Endothelial cell of umbilical vein (primary cell): ENCODE measurements around the gene HDAC4. TPM values are rescaled to one million over a fixed set of nuclear protein-coding genes. Genes with fewer than 3 reads are reported as not detected.

Experiments used
- BruUV-seq: library from RNA; stranded (reverse); fragments of 400-500 nt; replicated peaks from 2 replicates; lab custom pipeline; 2021; lab: Mats Ljungman, UMichigan
- CTCF ChIA-PET: fragments of 300-600, 350-600 bp; sonication (Branson Sonifier 250); formaldehyde crosslinking; loops from one replicate; lab custom pipeline; 2021; ENCODE audit warnings: antibody characterized with exemption, inconsistent platforms; lab: Charles Lee
- POLR2A ChIA-PET: fragments of 300-600, 350-600 bp; sonication (Branson Sonifier 250); formaldehyde crosslinking; loops from one replicate; lab custom pipeline; 2021; ENCODE audit warnings: antibody characterized with exemption, inconsistent platforms; lab: Charles Lee
- DNase-seq: peaks from one replicate; pipeline ENCODE4 v3.0.0-alpha.2; 2011; ENCODE audit warnings: low read depth, low spot score
- FAIRE-seq: peaks from 2 replicates; lab custom pipeline; 2011; peaks lifted over from hg19 to GRCh38; lab: Jason Lieb, UNC
- H2AFZ ChIP-seq: 2 replicates; pipeline ENCODE4 v1.6.0; 2012; ENCODE audit warnings: low read depth, low read length, control low read depth, inconsistent platforms
- H3K27ac ChIP-seq: 2 replicates; pipeline ENCODE4 v1.5.1; 2011; ENCODE audit warnings: low read depth, mild to moderate bottlenecking, control low read depth, low read length, moderate library complexity; ENCODE audit not compliant: insufficient read depth
- H3K27me3 ChIP-seq, 2 experiments: 2 replicates each; pipeline versions ENCODE4 v1.6.0 to v1.6.1; 2011; ENCODE audit warnings: low read length in 2 of 2, mixed read lengths in 1 of 2; ENCODE audit not compliant: control insufficient read depth in 2 of 2, insufficient read depth in 2 of 2
- H3K36me3 ChIP-seq, 2 experiments: 2 replicates in 1 of 2; 3 replicates in 1 of 2; pipeline ENCODE4 v1.5.1; 2011; ENCODE audit warnings: low read length in 2 of 2, mild to moderate bottlenecking in 1 of 2, moderate library complexity in 1 of 2; ENCODE audit not compliant: control insufficient read depth in 2 of 2, insufficient read depth in 2 of 2; ENCODE audit errors: extremely low read depth in 1 of 2
- H3K4me1 ChIP-seq: 3 replicates; pipeline ENCODE4 v1.5.1; 2011; ENCODE audit warnings: mild to moderate bottlenecking, low read length; ENCODE audit not compliant: control insufficient read depth, insufficient read depth; ENCODE audit errors: extremely low read depth
- H3K4me2 ChIP-seq: 2 replicates; pipeline ENCODE4 v1.6.1; 2011; ENCODE audit warnings: low read length, control low read depth, mixed read lengths; ENCODE audit not compliant: insufficient read depth
- H3K4me3 ChIP-seq, 3 experiments: fragments of 200-600 bp in 1 of 3; sonication (generic), shearing (Covaris generic) in 1 of 3; replicated peaks in 1 of 3; 2 replicates each; pipeline ENCODE4 v1.5.1; 2011 to 2016; ENCODE audit warnings: control low read depth in 3 of 3, low read length in 3 of 3, mild to moderate bottlenecking in 2 of 3, inconsistent platforms in 1 of 3, low read depth in 1 of 3, moderate library complexity in 1 of 3; ENCODE audit not compliant: insufficient read depth in 1 of 3
- H3K79me2 ChIP-seq: 2 replicates; pipeline ENCODE4 v1.6.0; 2012; ENCODE audit warnings: low read length, inconsistent platforms; ENCODE audit not compliant: control insufficient read depth, insufficient read depth
- H3K9ac ChIP-seq: replicated peaks from 2 replicates; pipeline ENCODE3; 2011; ENCODE audit warnings: low read length, control low read depth; ENCODE audit not compliant: insufficient read depth; ENCODE audit errors: extremely low read depth
- H3K9me1 ChIP-seq: replicated peaks from 3 replicates; pipeline ENCODE4 v1.6.0; 2011; ENCODE audit warnings: mild to moderate bottlenecking, low read length; ENCODE audit not compliant: control insufficient read depth, insufficient read depth; ENCODE audit errors: extremely low read depth
- H3K9me3 ChIP-seq: replicated peaks from 2 replicates; pipeline ENCODE4 v1.5.1; 2012; ENCODE audit warnings: low read length, inconsistent platforms; ENCODE audit not compliant: control insufficient read depth, insufficient read depth
- H4K20me1 ChIP-seq: replicated peaks from 2 replicates; pipeline ENCODE3; 2011; ENCODE audit warnings: mild to moderate bottlenecking, low read length; ENCODE audit not compliant: control insufficient read depth, insufficient read depth; ENCODE audit errors: extremely low read depth
- EZH2 ChIP-seq: IDR thresholded peaks from 2 replicates; pipeline ENCODE4 v1.6.1; 2012; ENCODE audit warnings: borderline replicate concordance, low read depth, mild to moderate bottlenecking, moderate library complexity, low read length, inconsistent platforms; ENCODE audit not compliant: severe bottlenecking
- FOS ChIP-seq: IDR thresholded peaks from 2 replicates; pipeline ENCODE4 v1.6.1; 2011; ENCODE audit warnings: mild to moderate bottlenecking, low read length, moderate library complexity, borderline replicate concordance; ENCODE audit not compliant: insufficient read depth
- GATA2 ChIP-seq: IDR thresholded peaks from 2 replicates; pipeline ENCODE4 v1.7.0; 2011; ENCODE audit warnings: low read depth, mild to moderate bottlenecking, moderate library complexity, mixed read lengths, low read length; ENCODE audit not compliant: insufficient read length, insufficient read depth
- JUN ChIP-seq: IDR thresholded peaks from 2 replicates; pipeline ENCODE4 v1.6.1; 2011; ENCODE audit warnings: borderline replicate concordance, low read depth; ENCODE audit not compliant: insufficient read length, insufficient read depth
- MYC ChIP-seq: IDR thresholded peaks from one replicate; pipeline ENCODE4 v1.6.1; 2011; ENCODE audit warnings: mild to moderate bottlenecking, low read depth, low read length
- POLR2A ChIP-seq: IDR thresholded peaks from 2 replicates; pipeline ENCODE4 v1.6.1; 2012; ENCODE audit warnings: low read depth, mild to moderate bottlenecking, control low read depth, low read length
- POLR2AphosphoS5 ChIP-seq: IDR thresholded peaks from 2 replicates; pipeline ENCODE4 v1.6.1; 2012; ENCODE audit warnings: low read depth, mild to moderate bottlenecking, control low read depth, low read length, moderate library complexity; ENCODE audit not compliant: insufficient read depth
- dilution Hi-C: fragments of 300-500 bp; cut with MboI; formaldehyde crosslinking; loops from one replicate; pipeline ENCODE4 v1.15.0; 2019; ENCODE audit warnings: low sequenced_read_pairs; ENCODE audit not compliant: extremely low pct_ligation_motif_present
- intact Hi-C: fragments of 100-400 bp; cut with micrococcal nuclease; formaldehyde crosslinking; loops from one replicate; pipeline ENCODE4 v1.10.0; 2022
- polyA plus RNA-seq, 4 experiments: library from polyadenylated mRNA; depleted of rRNA in 3 of 4; stranded (reverse) in 3 of 4; unstranded in 1 of 4; fragments of >200 nt; gene quantifications; 2 replicates each; pipeline versions ENCODE4 v1.2.1 to v1.2.3, GENCODE V29; 2011 to 2012; ENCODE audit warnings: missing spikeins in 1 of 4
- total RNA-seq: library from RNA; stranded (reverse); gene quantifications from 2 replicates; pipeline ENCODE4 v1.2.3, GENCODE V29; 2021
- TF ChIP-seq, protein P1 (sequence below): IDR thresholded peaks from 2 replicates; pipeline ENCODE4 v1.6.1; 2011; ENCODE audit not compliant: insufficient read depth, insufficient read length
- TF ChIP-seq, protein P2 (sequence below), 2 donors: IDR thresholded peaks; 1 replicate in 1 of 2; 2 replicates in 1 of 2; pipeline ENCODE4 v1.5.1; 2011; ENCODE audit warnings: low read length in 2 of 2, mild to moderate bottlenecking in 2 of 2, moderate library complexity in 2 of 2, control low read depth in 1 of 2, inconsistent platforms in 1 of 2, low read depth in 1 of 2; ENCODE audit not compliant: insufficient read depth in 1 of 2; ENCODE audit errors: extremely low read depth in 1 of 2

HDAC4 gene
- total and polyA plus RNA-seq, 2 donors (not counting 3 experiments of a cell fraction or from before 2014, with no cell fraction given) = 13.4 to 33.0 TPM

DNA sequence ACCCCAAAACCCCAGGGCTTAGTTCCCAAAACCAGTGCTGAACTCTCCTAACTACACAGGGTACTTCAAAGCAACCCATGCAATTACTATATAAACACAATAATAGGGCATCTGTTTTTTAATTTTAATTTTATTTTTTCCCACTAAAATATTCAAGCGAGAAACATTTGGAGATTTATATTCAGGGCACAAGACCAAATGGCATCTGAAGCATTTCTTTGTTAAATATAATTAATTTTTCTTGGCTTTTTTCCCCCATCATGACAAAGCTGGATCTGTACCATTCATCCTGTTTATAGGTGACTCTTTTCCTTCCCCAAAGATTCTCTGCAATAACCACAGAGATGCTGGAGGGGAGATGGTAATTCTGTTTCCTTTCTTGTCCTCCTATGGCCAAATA is 18.1 kb upstream of the HDAC4 start:
- H3K27ac ChIP-seq = no peak overlapping the region
- BruUV-seq = no TSS peak
- H3K9me1 ChIP-seq = no peaks in the 10 kb centered on the region
- H3K4me3 ChIP-seq = no peak overlapping the region
- dilution Hi-C loops (no loop called here), intact Hi-C loops (no loop called here)
- FAIRE-seq (no peak), DNase-seq (no peak)
- TF ChIP-seq MYC = no peak
- TF ChIP-seq FOS = no peak
- TF ChIP-seq, protein P1, sequence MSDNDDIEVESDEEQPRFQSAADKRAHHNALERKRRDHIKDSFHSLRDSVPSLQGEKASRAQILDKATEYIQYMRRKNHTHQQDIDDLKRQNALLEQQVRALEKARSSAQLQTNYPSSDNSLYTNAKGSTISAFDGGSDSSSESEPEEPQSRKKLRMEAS = no peak
- no peak for TF ChIP-seq POLR2A
- TF ChIP-seq GATA2 = no peak
- no peak for TF ChIP-seq JUN
- TF ChIP-seq, protein P2, sequence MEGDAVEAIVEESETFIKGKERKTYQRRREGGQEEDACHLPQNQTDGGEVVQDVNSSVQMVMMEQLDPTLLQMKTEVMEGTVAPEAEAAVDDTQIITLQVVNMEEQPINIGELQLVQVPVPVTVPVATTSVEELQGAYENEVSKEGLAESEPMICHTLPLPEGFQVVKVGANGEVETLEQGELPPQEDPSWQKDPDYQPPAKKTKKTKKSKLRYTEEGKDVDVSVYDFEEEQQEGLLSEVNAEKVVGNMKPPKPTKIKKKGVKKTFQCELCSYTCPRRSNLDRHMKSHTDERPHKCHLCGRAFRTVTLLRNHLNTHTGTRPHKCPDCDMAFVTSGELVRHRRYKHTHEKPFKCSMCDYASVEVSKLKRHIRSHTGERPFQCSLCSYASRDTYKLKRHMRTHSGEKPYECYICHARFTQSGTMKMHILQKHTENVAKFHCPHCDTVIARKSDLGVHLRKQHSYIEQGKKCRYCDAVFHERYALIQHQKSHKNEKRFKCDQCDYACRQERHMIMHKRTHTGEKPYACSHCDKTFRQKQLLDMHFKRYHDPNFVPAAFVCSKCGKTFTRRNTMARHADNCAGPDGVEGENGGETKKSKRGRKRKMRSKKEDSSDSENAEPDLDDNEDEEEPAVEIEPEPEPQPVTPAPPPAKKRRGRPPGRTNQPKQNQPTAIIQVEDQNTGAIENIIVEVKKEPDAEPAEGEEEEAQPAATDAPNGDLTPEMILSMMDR (IDR thresholded peaks at IDR 0.05; ENCODE audit: extremely low read depth in 1 of 2, insufficient read depth in 1 of 2, low read depth in 1 of 2, low read length in 2 of 2) = no peak
- no peak for TF ChIP-seq EZH2
- no peak for TF ChIP-seq POLR2AphosphoS5
- H3K9ac ChIP-seq = no peak overlapping the region
- POLR2A ChIA-PET = interaction anchor here (0.7 kb wide), 1 partner anchor 121 kb away, joined by 5 read pairs; no protein-coding TSS in a partner anchor
- H3K36me3 ChIP-seq = no peaks in the 10 kb centered on the region
- no peaks in the 10 kb centered on the region for H4K20me1 ChIP-seq
- H3K4me2 ChIP-seq = no peak overlapping the region
- no peak overlapping the region for H2AFZ ChIP-seq
- H3K27me3 ChIP-seq = no peaks in the 10 kb centered on the region
- CTCF ChIA-PET = no interaction called here
- H3K79me2 ChIP-seq = no peaks in the 10 kb centered on the region
- H3K4me1 ChIP-seq = no peaks in the 10 kb centered on the region
- H3K9me3 ChIP-seq = no peaks in the 10 kb centered on the region
